Vagina (tissue), 2 donors: Measurements from ENCODE around the gene LMCD1. TPM values are rescaled to one million over a fixed set of nuclear protein-coding genes. Genes with fewer than 3 reads are reported as not detected.

ENCODE experiments used
- DNase-seq, 2 donors: peaks; one replicate each; pipeline ENCODE4 v3.0.0-alpha.2; 2017; ENCODE audit errors: extremely low spot score in 2 of 2
- H3K27ac ChIP-seq: fragments of 200-600 bp; sonication (generic); one replicate; pipeline ENCODE4 v1.5.1; 2019
- H3K27me3 ChIP-seq: fragments of 200-600 bp; sonication (generic); one replicate; pipeline ENCODE4 v1.5.1; 2019
- H3K36me3 ChIP-seq, 2 donors: fragments of 200-600 bp; sonication (generic); one replicate each; pipeline ENCODE4 v1.5.1; 2017 to 2019
- H3K4me1 ChIP-seq: fragments of 200-600 bp; sonication (generic); one replicate; pipeline ENCODE4 v1.5.1; 2019
- H3K4me3 ChIP-seq, 2 donors: fragments of 200-600 bp; sonication (generic); 1 replicate in 1 of 2; 2 replicates in 1 of 2; pipeline ENCODE4 v1.5.1; 2016 to 2019
- H3K9me3 ChIP-seq: fragments of 200-600 bp; sonication (generic); one replicate; pipeline ENCODE4 v1.5.1; 2019
- CTCF ChIP-seq, 3 experiments: fragments of 450-650 bp in 2 of 3; fragments of 200-600 bp in 1 of 3; sonication (generic) in 1 of 3; IDR thresholded peaks; one replicate each; pipeline ENCODE4 v1.5.1; 2017 to 2019; ENCODE audit warnings: antibody characterized with exemption in 3 of 3, mild to moderate bottlenecking in 2 of 3, moderate library complexity in 2 of 3
- POLR2A ChIP-seq, 2 donors: fragments of 450-650 bp; IDR thresholded peaks; one replicate each; pipeline ENCODE4 v1.6.1; 2017; ENCODE audit warnings: antibody characterized with exemption in 2 of 2, mild to moderate bottlenecking in 2 of 2, moderate library complexity in 2 of 2
- POLR2AphosphoS5 ChIP-seq, 2 donors: sonication (generic); formaldehyde crosslinking; IDR thresholded peaks; one replicate each; pipeline ENCODE4 v1.9.0; 2017; ENCODE audit warnings: antibody characterized with exemption in 2 of 2, mild to moderate bottlenecking in 2 of 2, low read depth in 1 of 2; ENCODE audit not compliant: insufficient read depth in 1 of 2
- intact Hi-C: fragments of 100-400 bp; cut with DNase I; formaldehyde crosslinking; loops from one replicate; pipeline ENCODE4 v1.15.1; 2023
- total RNA-seq: library from RNA; depleted of rRNA; stranded (reverse); fragments of >200 nt; gene quantifications from one replicate; pipeline ENCODE4 v1.2.3, GENCODE V29; 2016

Gene LMCD1
- total RNA-seq, 1 donor from 2014 or later = 78.3 TPM

GRCh38 chr3:8599146-8599545 lies 97.5 kb downstream of the LMCD1 start:
- intact Hi-C loops = no loop called here
- Histone ChIP-seq H3K4me3 (no peak overlapping the region), H3K4me1 (peaks cover 13% of the 10 kb centered on the region), H3K36me3 (no peaks in the 10 kb centered on the region), H3K27me3 (no peaks in the 10 kb centered on the region), H3K27ac (no peak overlapping the region), H3K9me3 (no peaks in the 10 kb centered on the region)
- DNase-seq = no peak
- TF ChIP-seq CTCF (IDR thresholded peaks at IDR 0.05) (no peak), POLR2AphosphoS5 (IDR thresholded peaks at IDR 0.05; ENCODE audit: insufficient read depth in 1 of 2, low read depth in 1 of 2) (no peak), POLR2A (IDR thresholded peaks at IDR 0.05) (no peak)

GRCh38 chr3:8600457-8600856 lies 98.8 kb downstream of the LMCD1 start:
- Histone ChIP-seq H3K36me3 (no peaks in the 10 kb centered on the region), H3K4me1 (peaks cover 13% of the 10 kb centered on the region), H3K27me3 (no peaks in the 10 kb centered on the region), H3K27ac (no peak overlapping the region), H3K9me3 (no peaks in the 10 kb centered on the region), H3K4me3 (no peak overlapping the region)
- no peak for TF ChIP-seq POLR2AphosphoS5 (IDR thresholded peaks at IDR 0.05; ENCODE audit: insufficient read depth in 1 of 2, low read depth in 1 of 2)
- no peak for TF ChIP-seq POLR2A (IDR thresholded peaks at IDR 0.05)
- no peak for TF ChIP-seq CTCF (IDR thresholded peaks at IDR 0.05)
- intact Hi-C loops = no loop called here
- no peak for DNase-seq

- TF ChIP-seq POLR2AphosphoS5 (IDR thresholded peaks at IDR 0.05; ENCODE audit: insufficient read depth in 1 of 2, low read depth in 1 of 2) (no peak), POLR2A (IDR thresholded peaks at IDR 0.05) (no peak), CTCF (IDR thresholded peaks at IDR 0.05) (no peak)
- Histone ChIP-seq H3K4me1 (peaks cover 19% of the 10 kb centered on the region), H3K27ac (no peak overlapping the region), H3K27me3 (no peaks in the 10 kb centered on the region), H3K9me3 (no peaks in the 10 kb centered on the region), H3K4me3 (no peak overlapping the region), H3K36me3 (no peaks in the 10 kb centered on the region)
- intact Hi-C loops = no loop called here
- no peak for DNase-seq
Observed at GRCh38 chr3:8603115-8603710, 101.6 kb downstream of the LMCD1 start.

- TF ChIP-seq CTCF (IDR thresholded peaks at IDR 0.05) = no peak
- TF ChIP-seq POLR2A (IDR thresholded peaks at IDR 0.05) = no peak
- TF ChIP-seq POLR2AphosphoS5 (IDR thresholded peaks at IDR 0.05; ENCODE audit: insufficient read depth in 1 of 2, low read depth in 1 of 2) = no peak
- H3K27ac ChIP-seq = no peak overlapping the region
- H3K9me3 ChIP-seq = no peaks in the 10 kb centered on the region
- intact Hi-C loops = no loop called here
- DNase-seq = no peak
- H3K36me3 ChIP-seq = no peaks in the 10 kb centered on the region
- no peak overlapping the region for H3K4me3 ChIP-seq
- no peaks in the 10 kb centered on the region for H3K27me3 ChIP-seq
- H3K4me1 ChIP-seq = peaks cover 19% of the 10 kb centered on the region
Observed at GRCh38 chr3:8604006-8604405, 102.4 kb downstream of the LMCD1 start.

- no peak for DNase-seq
- Histone ChIP-seq H3K9me3 (no peaks in the 10 kb centered on the region), H3K4me1 (peaks cover 19% of the 10 kb centered on the region), H3K36me3 (no peaks in the 10 kb centered on the region), H3K27ac (no peak overlapping the region), H3K27me3 (no peaks in the 10 kb centered on the region), H3K4me3 (no peak overlapping the region)
- intact Hi-C loops = no loop called here
- TF ChIP-seq CTCF (IDR thresholded peaks at IDR 0.05) (no peak), POLR2A (IDR thresholded peaks at IDR 0.05) (no peak), POLR2AphosphoS5 (IDR thresholded peaks at IDR 0.05; ENCODE audit: insufficient read depth in 1 of 2, low read depth in 1 of 2) (no peak)
Observed at GRCh38 chr3:8604988-8605387, 103.4 kb downstream of the LMCD1 start.
